Stimulated activated CD4-positive, alpha-beta T cell treated with anti-CD3 and anti-CD28 coated beads, Interleukin-1b, Interleukin-23, amount 100 ng/mL, for 1 hour (primary cell): ENCODE measurements around the gene MALT1.
"Not testable (repeated sequence)": the region's sequence is repeated elsewhere in the genome, so short reads cannot be mapped to it uniquely, and the experiment has no call there.

ENCODE experiments used
- DNase-seq, 2 donors: peaks; one replicate each; pipeline ENCODE4 v3.0.0-alpha.2; 2020; ENCODE audit warnings: low read depth in 2 of 2

The MALT1 gene

GRCh38 chr18:58671111-58671631, at the start of gene MALT1:
Gene MALT1, plus strand, starts transcription at chr18:58671465. Its CDS starts 179 bp downstream, at chr18:58671644.
- DNase-seq, result peak; percentile 94 to 95

DNA sequence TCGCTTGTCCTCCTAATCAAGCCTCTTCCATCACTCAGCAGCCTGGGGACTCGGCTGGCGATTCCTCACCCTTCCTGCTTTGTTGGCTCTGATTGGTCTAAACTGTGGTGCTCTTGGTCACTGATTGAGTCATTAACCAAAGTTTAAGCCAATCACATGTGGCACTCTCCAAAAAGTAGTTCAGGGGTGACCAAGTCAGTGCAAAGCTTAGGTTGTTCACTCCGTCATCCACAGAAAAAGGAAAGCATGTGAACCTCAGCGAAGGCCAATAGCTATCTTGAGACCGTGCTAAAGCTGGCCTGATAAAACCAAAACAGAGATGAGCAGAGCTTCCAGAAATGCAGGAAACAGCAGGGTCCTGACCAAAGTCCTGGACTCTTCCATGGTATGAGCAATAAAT, 47.3 kb upstream of the MALT1 start:
- DNase-seq, result no peak

DNA sequence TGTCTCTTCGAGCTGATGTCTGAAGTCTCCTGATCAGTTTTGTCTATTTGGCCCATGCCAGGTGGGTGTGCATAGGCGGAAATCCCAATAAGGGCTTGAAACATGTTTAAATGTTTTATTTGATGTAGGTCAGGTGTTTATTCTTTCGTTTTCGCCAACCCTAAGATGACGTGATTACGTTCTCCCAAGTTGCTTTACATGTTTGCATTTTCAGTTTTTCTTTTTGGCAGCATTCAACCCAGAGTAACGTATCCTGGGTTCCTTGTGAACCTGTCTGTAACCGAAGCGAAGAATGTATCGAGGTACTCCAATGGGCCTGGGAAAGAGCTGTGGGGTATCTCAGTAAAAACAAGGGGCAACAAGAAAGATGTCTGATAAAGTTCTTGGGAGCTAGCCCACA, 45.4 kb upstream of the MALT1 start:
- no peak for DNase-seq

- DNase-seq, result no peak
These were observed 41.2 kb upstream of the MALT1 start for GRCh38 chr18:58630071-58630470.

DNA sequence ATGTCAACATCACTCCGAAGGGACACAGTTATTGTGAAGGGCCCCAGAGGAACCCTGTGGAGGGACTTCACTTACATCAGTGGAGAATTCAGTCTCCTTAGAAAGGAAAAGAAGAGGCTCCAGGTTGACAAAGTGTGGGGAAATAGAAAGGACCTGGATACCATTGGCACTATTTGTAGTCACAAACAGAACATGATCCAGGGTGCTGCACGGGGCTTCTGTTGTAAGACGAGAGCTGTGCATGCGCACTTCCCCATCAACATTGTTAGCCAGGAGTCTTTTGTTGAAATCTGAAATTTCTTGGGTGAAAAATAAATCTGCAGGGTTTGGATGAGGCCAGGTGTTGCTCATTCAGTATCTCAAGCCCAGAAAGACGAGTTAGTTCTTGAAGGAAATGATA, 40.0 kb upstream of the MALT1 start:
- no peak for DNase-seq

DNA sequence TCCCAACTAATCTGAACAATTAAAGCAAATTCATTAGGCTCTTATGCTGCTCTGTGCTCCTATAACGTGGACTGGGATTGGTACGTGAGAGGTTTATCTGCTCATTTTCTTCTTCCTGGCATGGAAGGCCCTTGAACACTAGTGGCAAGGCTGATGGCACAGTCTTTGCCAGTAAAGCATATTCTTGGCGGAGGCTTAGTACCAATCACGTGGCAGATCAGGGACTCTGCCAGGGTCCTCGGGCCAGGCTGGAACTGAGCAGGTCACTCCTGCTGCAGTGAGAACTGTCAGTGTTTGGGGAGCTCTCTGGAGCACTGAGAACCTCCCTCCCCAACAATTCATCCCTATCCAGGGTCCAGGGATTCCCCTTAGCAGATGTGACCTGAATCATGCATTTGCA, 38.7 kb upstream of the MALT1 start:
- no peak for DNase-seq

GRCh38 chr18:58633874-58634273, 37.4 kb upstream of the MALT1 start:
- no peak for DNase-seq

DNA sequence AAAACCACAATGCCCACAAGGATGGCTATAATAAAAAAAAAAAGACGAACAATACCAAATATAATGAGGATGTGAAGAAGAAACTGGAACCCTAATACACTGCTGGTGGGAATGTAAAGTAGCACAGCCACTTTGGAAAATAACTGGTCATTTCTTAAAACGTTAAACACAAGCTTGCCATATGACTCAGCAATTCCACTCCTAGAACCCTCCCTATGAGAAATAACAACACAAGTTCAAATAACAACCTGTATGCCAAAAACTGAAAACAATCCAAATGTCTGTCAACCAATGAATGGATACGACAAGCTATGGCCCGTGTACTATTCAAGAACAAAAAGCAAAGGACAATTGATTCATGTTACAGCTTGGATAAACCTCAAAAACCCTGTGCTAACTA, 35.4 kb upstream of the MALT1 start:
- no peak for DNase-seq

DNA sequence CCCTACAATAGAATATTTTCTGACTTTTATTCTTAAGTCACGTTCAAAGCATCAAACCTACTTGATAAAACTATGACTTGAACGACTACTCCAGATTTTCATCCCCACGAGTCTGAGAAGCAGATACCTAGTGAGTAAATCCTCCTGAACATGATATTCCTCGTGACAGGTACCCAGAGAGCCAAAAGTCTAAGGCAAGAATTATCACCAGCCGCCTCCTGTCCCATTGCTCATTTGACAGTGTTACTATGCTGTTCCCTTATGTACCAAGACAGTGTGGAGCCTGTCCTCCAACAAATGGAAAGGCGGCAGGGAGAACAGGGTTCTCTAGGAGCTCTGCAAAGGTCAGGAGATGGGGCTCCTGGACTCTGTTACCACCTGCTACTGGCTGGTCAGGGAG, 34.1 kb upstream of the MALT1 start:
- no peak for DNase-seq

GRCh38 chr18:58637946-58638345, 33.3 kb upstream of the MALT1 start:
- no peak for DNase-seq

GRCh38 chr18:58638441-58638840, 32.8 kb upstream of the MALT1 start:
- no peak for DNase-seq

GRCh38 chr18:58639237-58639636, 32.0 kb upstream of the MALT1 start:
- DNase-seq, result no peak

DNA sequence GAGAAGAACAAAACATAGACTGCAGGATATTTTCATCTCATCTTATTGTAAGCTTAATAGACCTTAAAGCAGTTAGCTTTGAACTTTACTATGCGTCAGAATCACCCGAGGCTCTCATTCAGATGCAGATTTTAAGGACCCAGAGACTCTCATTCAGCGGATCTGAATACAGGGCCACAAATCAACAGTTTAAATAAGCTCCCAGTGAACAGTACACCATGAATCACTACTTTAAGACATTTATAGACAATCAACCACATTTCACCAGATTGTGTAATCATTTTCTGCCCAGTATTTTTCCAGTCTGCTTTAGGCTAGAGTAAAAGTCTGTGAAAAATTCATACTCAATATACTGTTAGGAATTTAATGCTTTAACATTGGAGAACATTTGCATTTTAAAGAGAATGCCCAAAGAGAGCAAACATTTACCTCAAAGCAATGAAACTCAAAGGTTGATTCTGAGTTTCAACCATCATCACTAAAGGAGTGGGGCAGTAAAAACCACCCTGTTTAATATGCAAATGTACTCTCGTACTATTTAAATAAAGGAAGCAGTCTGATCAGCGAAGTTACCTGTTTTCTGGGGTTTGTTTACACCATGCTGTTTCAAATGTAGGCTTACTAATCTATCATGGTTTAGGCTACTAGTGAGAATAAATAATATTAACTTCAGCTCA, 31.4 kb upstream of the MALT1 start:
- DNase-seq, result no peak

DNA sequence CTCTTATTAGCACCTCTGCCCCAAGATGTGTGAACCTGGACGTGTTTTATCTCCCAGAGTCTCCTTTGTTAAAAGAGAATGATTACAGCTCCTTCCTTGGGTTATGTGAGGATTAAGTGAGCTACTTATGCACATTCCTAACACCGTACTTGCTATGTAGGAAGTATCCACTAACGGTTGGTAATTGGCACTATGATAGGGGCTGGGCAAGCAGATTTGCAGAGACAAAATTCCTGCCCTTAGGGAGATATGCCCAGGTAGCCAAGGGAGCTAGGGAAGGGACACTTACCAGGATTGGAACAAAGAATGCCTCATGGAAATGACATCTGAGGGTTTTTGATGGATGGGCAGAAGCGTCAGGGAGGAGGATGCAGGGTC, 30.8 kb upstream of the MALT1 start:
- DNase-seq, result no peak

GRCh38 chr18:58640891-58641610, 30.2 kb upstream of the MALT1 start:
- DNase-seq, result no peak

DNA sequence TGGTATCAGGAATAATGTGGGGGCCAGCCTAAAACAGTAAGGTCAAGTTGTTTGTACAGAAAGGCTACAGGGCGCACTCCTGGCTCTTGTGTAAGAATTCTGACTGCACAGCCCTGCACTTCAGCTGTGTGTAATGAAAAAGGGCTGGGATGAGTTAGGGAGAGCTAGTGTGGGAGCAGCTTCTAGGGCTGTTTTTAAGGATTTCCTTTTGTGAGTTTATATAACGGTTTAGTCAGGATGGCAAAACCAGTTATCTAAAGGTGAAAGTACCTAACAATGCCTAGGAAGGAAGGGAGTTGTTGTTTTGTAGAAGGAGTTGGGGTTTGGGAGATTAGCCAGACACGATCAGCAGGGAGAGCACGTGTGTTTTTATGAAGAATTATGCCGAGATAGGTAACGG, 27.7 kb upstream of the MALT1 start:
- not testable (repeated sequence) for DNase-seq

GRCh38 chr18:58645398-58645797, 25.9 kb upstream of the MALT1 start:
- no peak for DNase-seq

GRCh38 chr18:58646334-58646862, 24.9 kb upstream of the MALT1 start:
- DNase-seq, result no peak

DNA sequence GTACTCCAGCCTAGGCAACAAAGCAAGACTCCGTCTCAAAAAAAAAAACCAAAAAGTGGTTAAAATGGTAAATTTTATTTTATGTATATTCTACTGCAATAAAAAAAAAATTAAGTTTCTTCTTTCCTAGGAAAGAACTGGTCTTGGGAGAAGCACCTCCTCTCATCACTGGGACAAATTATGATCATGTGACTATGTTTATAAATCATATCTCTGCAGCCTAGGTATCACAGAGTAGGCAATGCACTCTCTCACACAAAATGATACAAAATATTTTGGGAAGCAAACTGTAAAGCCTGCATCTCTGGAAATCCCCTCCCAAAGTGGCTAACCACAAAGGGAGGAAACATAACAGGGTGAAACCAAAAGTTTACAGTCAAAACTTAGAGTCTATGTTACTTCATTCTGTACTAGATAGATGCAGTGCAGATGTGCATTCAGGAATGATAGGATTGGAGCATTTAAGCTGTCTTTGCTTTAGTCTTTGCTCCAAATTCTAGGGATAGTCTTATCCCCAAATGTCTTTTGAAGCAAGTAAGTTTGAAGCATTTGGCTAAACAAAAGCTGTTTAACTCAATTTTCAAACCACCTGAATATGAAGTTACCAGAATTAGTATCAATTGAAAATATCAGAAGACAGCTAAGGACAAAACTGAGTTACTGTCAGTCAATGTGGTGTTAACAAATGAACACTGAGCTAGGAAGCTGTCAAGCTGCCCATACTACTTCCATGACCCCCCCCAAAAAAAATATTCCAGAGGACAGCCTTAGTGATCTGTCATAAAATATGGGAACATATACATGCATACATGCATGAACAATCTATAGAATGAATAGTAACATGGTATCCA, 21.1 kb upstream of the MALT1 start:
- DNase-seq, result no peak

- DNase-seq, result not testable (repeated sequence)
These were observed 20.4 kb upstream of the MALT1 start for GRCh38 chr18:58650830-58651229.

DNA sequence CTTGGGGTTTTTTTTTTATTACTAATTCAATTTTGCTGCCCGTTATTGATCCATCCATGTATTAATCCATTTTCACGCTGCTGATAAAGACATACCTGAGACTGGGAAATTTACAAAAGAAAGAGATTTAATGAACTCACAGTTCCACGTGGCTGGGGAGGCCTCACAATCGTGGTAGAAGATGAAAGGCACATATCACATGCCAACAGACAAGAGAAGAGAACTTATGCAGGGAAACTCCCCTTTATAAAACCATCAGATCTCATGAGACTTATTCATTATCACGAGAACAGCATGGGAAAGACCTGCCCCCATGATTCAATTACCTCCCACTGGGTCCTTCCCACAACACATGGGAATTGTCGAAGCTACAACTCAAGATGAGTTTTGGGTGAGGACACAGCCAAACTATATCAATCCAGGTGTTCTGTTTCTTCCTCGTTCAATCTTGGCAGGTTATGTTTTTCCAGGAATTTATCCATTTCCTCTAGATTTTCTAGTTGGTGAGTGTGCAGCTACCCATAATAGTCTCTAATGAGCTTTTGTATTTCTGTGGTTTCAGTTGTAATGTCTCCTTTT, 18.0 kb upstream of the MALT1 start:
- DNase-seq, result not testable (repeated sequence)
